ENCODE data around the gene FTO.

GRCh38 chr16:53756275-53756996, 52.5 kb downstream of the FTO start:
- TF ChIP-seq, protein P1, sequence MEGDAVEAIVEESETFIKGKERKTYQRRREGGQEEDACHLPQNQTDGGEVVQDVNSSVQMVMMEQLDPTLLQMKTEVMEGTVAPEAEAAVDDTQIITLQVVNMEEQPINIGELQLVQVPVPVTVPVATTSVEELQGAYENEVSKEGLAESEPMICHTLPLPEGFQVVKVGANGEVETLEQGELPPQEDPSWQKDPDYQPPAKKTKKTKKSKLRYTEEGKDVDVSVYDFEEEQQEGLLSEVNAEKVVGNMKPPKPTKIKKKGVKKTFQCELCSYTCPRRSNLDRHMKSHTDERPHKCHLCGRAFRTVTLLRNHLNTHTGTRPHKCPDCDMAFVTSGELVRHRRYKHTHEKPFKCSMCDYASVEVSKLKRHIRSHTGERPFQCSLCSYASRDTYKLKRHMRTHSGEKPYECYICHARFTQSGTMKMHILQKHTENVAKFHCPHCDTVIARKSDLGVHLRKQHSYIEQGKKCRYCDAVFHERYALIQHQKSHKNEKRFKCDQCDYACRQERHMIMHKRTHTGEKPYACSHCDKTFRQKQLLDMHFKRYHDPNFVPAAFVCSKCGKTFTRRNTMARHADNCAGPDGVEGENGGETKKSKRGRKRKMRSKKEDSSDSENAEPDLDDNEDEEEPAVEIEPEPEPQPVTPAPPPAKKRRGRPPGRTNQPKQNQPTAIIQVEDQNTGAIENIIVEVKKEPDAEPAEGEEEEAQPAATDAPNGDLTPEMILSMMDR (IDR thresholded peaks at IDR 0.05), result no peak
- TF ChIP-seq POLR2A (IDR thresholded peaks at IDR 0.05) (no peak), EP300 (IDR thresholded peaks at IDR 0.05) (no peak)
